IMR-90 (cell line): ENCODE results near the gene PTPRCAP. TPM values are rescaled to one million over a fixed set of nuclear protein-coding genes. Genes with fewer than 3 reads are reported as not detected.

Experiments used
- ATAC-seq: fragments of 200-7000 bp; cut with Tn5 transposase; 2 replicates; pipeline ENCODE4 v1.9.1; 2020; ENCODE audit warnings: low read depth, mild to moderate bottlenecking, moderate library complexity
- BruUV-seq: library from RNA; stranded (reverse); fragments of 400-500 nt; replicated peaks from 2 replicates; lab custom pipeline; 2021; lab: Mats Ljungman, UMichigan
- CTCF ChIA-PET: fragments of 300-600 bp; formaldehyde crosslinking; extraction: SDS; loops from one replicate; lab custom pipeline; 2021; ENCODE audit warnings: antibody characterized with exemption; lab: Yijun Ruan, JAX
- POLR2A ChIA-PET: fragments of 300-600 bp; sonication (Branson Sonifier 250); formaldehyde crosslinking; loops from one replicate; lab custom pipeline; 2022; ENCODE audit warnings: antibody characterized with exemption; ENCODE audit not compliant: unreplicated experiment; lab: Charles Lee
- DNase-seq: peaks from one replicate; pipeline ENCODE4 v3.0.0; 2013
- H2AFZ ChIP-seq: replicated peaks from 2 replicates; pipeline ENCODE3; 2013; ENCODE audit warnings: low read length, mild to moderate bottlenecking; ENCODE audit not compliant: poor library complexity
- H2AK5ac ChIP-seq: 2 replicates; pipeline ENCODE4 v1.6.1; 2013; ENCODE audit warnings: low read depth, low read length, inconsistent platforms
- H2AK9ac ChIP-seq: replicated peaks from 2 replicates; pipeline ENCODE3; 2013; ENCODE audit warnings: mild to moderate bottlenecking, low read depth, low read length, moderate library complexity; ENCODE audit not compliant: poor library complexity
- H2BK120ac ChIP-seq: 2 replicates; pipeline ENCODE4 v1.6.1; 2013; ENCODE audit warnings: low read depth, low read length, inconsistent platforms
- H2BK15ac ChIP-seq: 3 replicates; pipeline ENCODE4 v1.6.1; 2013; ENCODE audit warnings: low read depth, low read length, inconsistent platforms
- H2BK20ac ChIP-seq: 2 replicates; pipeline ENCODE4 v1.6.1; 2013; ENCODE audit warnings: low read depth, mild to moderate bottlenecking, inconsistent platforms, low read length, moderate library complexity
- H2BK5ac ChIP-seq: 2 replicates; pipeline ENCODE4 v1.6.1; 2013; ENCODE audit warnings: mild to moderate bottlenecking, low read depth, low read length, inconsistent platforms; ENCODE audit not compliant: poor library complexity, severe bottlenecking
- H3K14ac ChIP-seq: replicated peaks from 2 replicates; pipeline ENCODE4 v1.6.1; 2013; ENCODE audit warnings: low read depth, low read length, inconsistent platforms
- H3K18ac ChIP-seq: 2 replicates; pipeline ENCODE4 v1.6.1; 2013; ENCODE audit warnings: low read depth, low read length, control low read depth
- H3K23ac ChIP-seq: 2 replicates; pipeline ENCODE4 v1.6.1; 2013; ENCODE audit warnings: low read depth, low read length, inconsistent platforms
- H3K27ac ChIP-seq: 2 replicates; pipeline ENCODE4 v1.5.1; 2013; ENCODE audit warnings: mild to moderate bottlenecking, control low read depth, low read length; ENCODE audit not compliant: insufficient read depth
- H3K27me3 ChIP-seq: 2 replicates; pipeline ENCODE4 v1.6.1; 2013; ENCODE audit warnings: low read length; ENCODE audit not compliant: control insufficient read depth, insufficient read depth
- H3K36me3 ChIP-seq: 2 replicates; pipeline ENCODE4 v1.6.1; 2013; ENCODE audit warnings: low read length, mixed read lengths; ENCODE audit not compliant: control insufficient read depth, insufficient read depth
- H3K4ac ChIP-seq: 2 replicates; pipeline ENCODE4 v1.6.1; 2013; ENCODE audit warnings: low read depth, low read length, inconsistent platforms
- H3K4me1 ChIP-seq: 2 replicates; pipeline ENCODE4 v1.6.1; 2013; ENCODE audit warnings: low read length, mixed read lengths; ENCODE audit not compliant: control insufficient read depth, insufficient read depth
- H3K4me2 ChIP-seq: 2 replicates; pipeline ENCODE4 v1.6.1; 2013; ENCODE audit warnings: low read depth, mild to moderate bottlenecking, control low read depth, low read length, moderate library complexity
- H3K4me3 ChIP-seq: 2 replicates; pipeline ENCODE4 v1.5.1; 2013; ENCODE audit warnings: low read depth, mild to moderate bottlenecking, control low read depth, low read length, moderate library complexity; ENCODE audit not compliant: insufficient read depth
- H3K56ac ChIP-seq: 2 replicates; pipeline ENCODE4 v1.6.1; 2013; ENCODE audit warnings: low read length, inconsistent platforms; ENCODE audit not compliant: insufficient read depth; ENCODE audit errors: extremely low read depth
- H3K79me1 ChIP-seq, 2 experiments: 2 replicates each; pipeline ENCODE4 v1.6.1; 2013; ENCODE audit warnings: low read length in 2 of 2, inconsistent platforms in 1 of 2, low read depth in 1 of 2
- H3K9ac ChIP-seq: 2 replicates; pipeline ENCODE4 v1.6.1; 2013; ENCODE audit warnings: low read depth, low read length, control low read depth
- H3K9me1 ChIP-seq: 2 replicates; pipeline ENCODE4 v1.6.1; 2013; ENCODE audit warnings: low read length, inconsistent platforms; ENCODE audit not compliant: insufficient read depth
- H3K9me3 ChIP-seq: 2 replicates; pipeline ENCODE4 v1.6.1; 2013; ENCODE audit warnings: low read length; ENCODE audit not compliant: control insufficient read depth, insufficient read depth
- H4K20me1 ChIP-seq: 2 replicates; pipeline ENCODE4 v1.6.1; 2013; ENCODE audit warnings: low read length, inconsistent platforms; ENCODE audit not compliant: insufficient read depth
- H4K5ac ChIP-seq: 2 replicates; pipeline ENCODE4 v1.6.1; 2013; ENCODE audit warnings: mild to moderate bottlenecking, low read depth, low read length, control low read depth
- H4K8ac ChIP-seq, 2 experiments: 2 replicates each; pipeline ENCODE4 v1.6.1; 2013; ENCODE audit warnings: low read depth in 2 of 2, low read length in 2 of 2, control low read depth in 1 of 2, inconsistent platforms in 1 of 2
- H4K91ac ChIP-seq: 2 replicates; pipeline ENCODE4 v1.6.1; 2013; ENCODE audit warnings: low read depth, low read length, inconsistent platforms; ENCODE audit not compliant: insufficient read depth
- CEBPB ChIP-seq: IDR thresholded peaks from 2 replicates; pipeline ENCODE4 v1.6.1; 2012; ENCODE audit warnings: low read depth, low read length, improper control_type of control experiment
- CHD1 ChIP-seq: IDR thresholded peaks from 2 replicates; pipeline ENCODE4 v1.6.1; 2012; ENCODE audit warnings: low read depth, low read length, improper control_type of control experiment
- ELK1 ChIP-seq: fragments of 150-350 bp; IDR thresholded peaks from 2 replicates; pipeline ENCODE4 v1.6.1; 2016; ENCODE audit warnings: low read depth, mild to moderate bottlenecking, low read length, moderate library complexity, borderline replicate concordance
- FOS ChIP-seq: fragments of 150-350 bp; IDR thresholded peaks from 2 replicates; pipeline ENCODE4 v1.6.1; 2016; ENCODE audit warnings: low read depth, low read length
- MAFK ChIP-seq: IDR thresholded peaks from 2 replicates; pipeline ENCODE4 v1.6.1; 2012; ENCODE audit warnings: low read depth, low read length, improper control_type of control experiment
- MAZ ChIP-seq: IDR thresholded peaks from 2 replicates; pipeline ENCODE4 v1.6.1; 2012; ENCODE audit warnings: low read depth, mild to moderate bottlenecking, low read length, improper control_type of control experiment, moderate library complexity, borderline replicate concordance
- MXI1 ChIP-seq: IDR thresholded peaks from 2 replicates; pipeline ENCODE4 v1.6.1; 2012; ENCODE audit warnings: low read depth, mild to moderate bottlenecking, low read length, moderate library complexity, borderline replicate concordance
- NFE2L2 ChIP-seq: fragments of 150-350 bp; IDR thresholded peaks from 2 replicates; pipeline ENCODE4 v1.6.1; 2016; ENCODE audit warnings: low read depth, mild to moderate bottlenecking, low read length
- RCOR1 ChIP-seq: IDR thresholded peaks from 2 replicates; pipeline ENCODE4 v1.6.1; 2012; ENCODE audit warnings: mild to moderate bottlenecking, low read length, improper control_type of control experiment; ENCODE audit not compliant: insufficient replicate concordance
- RFX5 ChIP-seq: IDR thresholded peaks from 2 replicates; pipeline ENCODE4 v1.8.0; 2012; ENCODE audit warnings: low read depth, mild to moderate bottlenecking, low read length, moderate library complexity
- SMC3 ChIP-seq: fragments of 150-350 bp; IDR thresholded peaks from 2 replicates; pipeline ENCODE4 v1.6.1; 2016; ENCODE audit warnings: low read depth, mild to moderate bottlenecking, antibody characterized with exemption, low read length, moderate library complexity
- WGBS, 2 experiments: methylation state at CpG; one replicate each; pipeline versions ENCODE4 v1.1.5 to v1.1.7; 2013; ENCODE audit warnings: missing lambda C conversion rate in 2 of 2; ENCODE audit not compliant: insufficient read length in 1 of 2; ENCODE audit errors: extremely low coverage in 2 of 2; 5-methylcytosine and 5-hydroxymethylcytosine counted together
- dilution Hi-C: fragments of 300-500 bp; cut with HindIII; formaldehyde crosslinking; loops from one replicate; pipeline ENCODE4 v1.14.3; 2018; ENCODE audit warnings: low sequenced_read_pairs; ENCODE audit not compliant: unreplicated experiment
- in situ Hi-C: fragments of 300-500 bp; cut with MboI; formaldehyde crosslinking; loops from 3 replicates; pipeline ENCODE4 v1.14.3; 2019; ENCODE audit warnings: low sequenced_read_pairs, inconsistent platforms, mixed read lengths
- intact Hi-C: fragments of 100-400 bp; cut with micrococcal nuclease; formaldehyde crosslinking; loops from 2 replicates; pipeline ENCODE4 v1.10.0; 2022
- polyA plus RNA-seq, 3 experiments: library from polyadenylated mRNA; depleted of rRNA; stranded (reverse); fragments of >200 nt; gene quantifications; 2 replicates each; pipeline ENCODE4 v1.2.3, GENCODE V29; 2012; ENCODE audit warnings: low replicate concordance in 1 of 3
- total RNA-seq: library from RNA; depleted of rRNA; stranded (reverse); fragments of >200 nt; gene quantifications from 2 replicates; pipeline ENCODE4 v1.2.3, GENCODE V29; 2012
- TF ChIP-seq, protein P1 (sequence below): conservative IDR thresholded peaks from 2 replicates; pipeline ENCODE4 v1.5.1; 2012; ENCODE audit warnings: mild to moderate bottlenecking, low read depth, low read length, improper control_type of control experiment

The PTPRCAP gene
- total and polyA plus RNA-seq, 2 of the 4 experiments (the other 2 are of a cell fraction): 0.24 TPM; not detected in 1

- Histone ChIP-seq H3K27me3 (no peaks in the 10 kb centered on the region), H4K5ac (no peak overlapping the region), H4K91ac (no peak overlapping the region), H3K4me2 (peak overlapping the region; percentile 55; the same call in 1 of the 2 replicates), H4K20me1 (no peaks in the 10 kb centered on the region; the same call in 1 of the 2 replicates), H3K4me3 (no peak overlapping the region), H2AFZ (peak overlapping the region; percentile 69), H2BK120ac (no peak overlapping the region), H3K4me1 (peaks cover 3% of the 10 kb centered on the region; the same call in 1 of the 2 replicates), H2BK15ac (no peak overlapping the region), H3K23ac (no peak overlapping the region), H3K56ac (no peak overlapping the region; the same call in 1 of the 2 replicates), H3K14ac (no peak overlapping the region), H3K9ac (no peak overlapping the region), H2AK5ac (peak overlapping the region; percentile 27; the same call in 1 of the 2 replicates), H3K9me3 (no peaks in the 10 kb centered on the region), H3K79me1 (peaks cover 14 to 38% of the 10 kb centered on the region in 2 experiments), H3K4ac (no peak overlapping the region), H2BK5ac (no peak overlapping the region), H2AK9ac (peak overlapping the region; percentile 85), H4K8ac (no peak overlapping the region; a peak in 1 of 4 replicates), H3K18ac (no peak overlapping the region), H3K36me3 (peaks cover 8% of the 10 kb centered on the region), H3K9me1 (peaks cover 15% of the 10 kb centered on the region), H3K27ac (no peak overlapping the region), H2BK20ac (no peak overlapping the region)
- no peak for ATAC-seq
- dilution Hi-C loops: no loop called here
- 100% methylated on average over 5 of the region's 16 CpGs; no CpG with 5 or more reads in 1 of the 2 experiments for WGBS, 2 experiments
- intact Hi-C loops: loop anchor here (5.0 kb wide), 1 partner anchor 62 kb away; no protein-coding TSS in a partner anchor
- ChIA-PET POLR2A (interaction anchor here (0.6 kb wide), 1 partner anchor 461 kb away, joined by 3 read pairs; the partner anchor contains the start of gene SYT12), CTCF (interaction anchor here (0.7 kb wide), 1 partner anchor 985 kb away, joined by 3 read pairs; no protein-coding TSS in a partner anchor)
- TF ChIP-seq MXI1: no peak
- no peak for TF ChIP-seq SMC3
- no peak for TF ChIP-seq RFX5
- no peak for TF ChIP-seq MAZ
- no peak for TF ChIP-seq CEBPB
- no peak for TF ChIP-seq MAFK
- TF ChIP-seq CHD1: no peak
- TF ChIP-seq, protein P1, sequence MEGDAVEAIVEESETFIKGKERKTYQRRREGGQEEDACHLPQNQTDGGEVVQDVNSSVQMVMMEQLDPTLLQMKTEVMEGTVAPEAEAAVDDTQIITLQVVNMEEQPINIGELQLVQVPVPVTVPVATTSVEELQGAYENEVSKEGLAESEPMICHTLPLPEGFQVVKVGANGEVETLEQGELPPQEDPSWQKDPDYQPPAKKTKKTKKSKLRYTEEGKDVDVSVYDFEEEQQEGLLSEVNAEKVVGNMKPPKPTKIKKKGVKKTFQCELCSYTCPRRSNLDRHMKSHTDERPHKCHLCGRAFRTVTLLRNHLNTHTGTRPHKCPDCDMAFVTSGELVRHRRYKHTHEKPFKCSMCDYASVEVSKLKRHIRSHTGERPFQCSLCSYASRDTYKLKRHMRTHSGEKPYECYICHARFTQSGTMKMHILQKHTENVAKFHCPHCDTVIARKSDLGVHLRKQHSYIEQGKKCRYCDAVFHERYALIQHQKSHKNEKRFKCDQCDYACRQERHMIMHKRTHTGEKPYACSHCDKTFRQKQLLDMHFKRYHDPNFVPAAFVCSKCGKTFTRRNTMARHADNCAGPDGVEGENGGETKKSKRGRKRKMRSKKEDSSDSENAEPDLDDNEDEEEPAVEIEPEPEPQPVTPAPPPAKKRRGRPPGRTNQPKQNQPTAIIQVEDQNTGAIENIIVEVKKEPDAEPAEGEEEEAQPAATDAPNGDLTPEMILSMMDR: no peak
- no peak for TF ChIP-seq FOS
- no peak for TF ChIP-seq ELK1
- no peak for TF ChIP-seq RCOR1
- TF ChIP-seq NFE2L2: no peak
- BruUV-seq: no TSS peak
- no peak for DNase-seq
- in situ Hi-C loops: no loop called here
Observed at GRCh38 chr11:67483831-67484665, 46.6 kb upstream of the PTPRCAP start.
